Measurements from ENCODE around the gene DNAJB12. TPM values are rescaled to one million over a fixed set of nuclear protein-coding genes. Genes with fewer than 3 reads are reported as not detected.

The DNAJB12 gene
- total RNA-seq, 1 experiment from 2014 or later, result 25.8 TPM

GRCh38 chr10:72330069-72330426 lies 24.7 kb downstream of the DNAJB12 start:
- peak; percentile 29 for TF ChIP-seq POLR2A (IDR thresholded peaks at IDR 0.05; ENCODE audit: borderline replicate concordance, extremely low read depth, insufficient read depth, insufficient read length)
- TF ChIP-seq ZNF274 (IDR thresholded peaks at IDR 0.05; ENCODE audit: low read depth, low read length), result no peak
- no TSS peak for BruUV-seq (replicated peaks)
- Histone ChIP-seq H3K9me3 (ENCODE audit: control insufficient read depth in 1 of 2, insufficient read depth in 1 of 2, low read depth in 1 of 2, low read length in 2 of 2) (no peaks in the 10 kb centered on the region), H3K27ac (ENCODE audit: low read depth, low read length) (peak overlapping the region; percentile 92), H3K79me2 (ENCODE audit: insufficient read depth, low read length) (no peaks in the 10 kb centered on the region), H2AFZ (ENCODE audit: low read depth, low read length, poor library complexity, severe bottlenecking) (no peak overlapping the region), H3K9ac (ENCODE audit: low read length) (no peak overlapping the region), H4K20me1 (ENCODE audit: insufficient read depth) (no peaks in the 10 kb centered on the region), H3K4me2 (ENCODE audit: low read length) (peak overlapping the region; percentile 81; the same call in 1 of the 2 replicates), H3K4me3 (replicated peaks in 1 of 2; ENCODE audit: low read depth in 1 of 2, low read length in 2 of 2) (no peak overlapping the region), H3K27me3 (ENCODE audit: insufficient read depth, low read length) (no peaks in the 10 kb centered on the region), H3K4me1 (ENCODE audit: control insufficient read depth in 1 of 2, insufficient read depth in 2 of 2, low read length in 2 of 2) (peaks cover 54 to 72% of the 10 kb centered on the region in 2 experiments), H3K36me3 (ENCODE audit: control insufficient read depth in 1 of 2, insufficient read depth in 2 of 2, low read length in 2 of 2) (no peaks in the 10 kb centered on the region; a peak in 1 of 4 replicates), H3K9me2 (ENCODE audit: insufficient read depth) (no peaks in the 10 kb centered on the region)
- CTCF ChIA-PET, result interaction anchor here (0.9 to 2.7 kb wide), 3 partner anchors 10 to 282 kb away, joined by 5 to 12 read pairs (median 6); no protein-coding TSS in a partner anchor
- POLR2A ChIA-PET, result interaction anchor here (0.6 to 12.3 kb wide), 10 partner anchors 9 to 75 kb away, joined by 3 to 274 read pairs (median 3); partner anchors contain the start of gene DDIT4
- intact Hi-C loops (cut with micrococcal nuclease), result no loop called here
- DNase-seq (ENCODE audit: low read depth, low spot score), result no peak
- ATAC-seq, result no peak
- RAD21 ChIA-PET (ENCODE audit: low non-redundant PET in 1 of 2, low total read pairs in 2 of 2, uncharacterized antibody in 2 of 2, unreplicated experiment in 2 of 2), result interaction anchor here (0.6 to 0.9 kb wide), 2 partner anchors 13 to 873 kb away, joined by 3 read pairs; no protein-coding TSS in a partner anchor

- Histone ChIP-seq H3K4me3 (replicated peaks in 1 of 2; ENCODE audit: low read depth in 1 of 2, low read length in 2 of 2) (no peak overlapping the region), H3K79me2 (ENCODE audit: insufficient read depth, low read length) (no peaks in the 10 kb centered on the region), H3K9me2 (ENCODE audit: insufficient read depth) (no peaks in the 10 kb centered on the region), H3K4me2 (ENCODE audit: low read length) (peak overlapping the region; percentile 81; the same call in 1 of the 2 replicates), H4K20me1 (ENCODE audit: insufficient read depth) (no peaks in the 10 kb centered on the region), H3K27me3 (ENCODE audit: insufficient read depth, low read length) (no peaks in the 10 kb centered on the region), H3K9ac (ENCODE audit: low read length) (no peak overlapping the region), H2AFZ (ENCODE audit: low read depth, low read length, poor library complexity, severe bottlenecking) (no peak overlapping the region), H3K4me1 (ENCODE audit: control insufficient read depth in 1 of 2, insufficient read depth in 2 of 2, low read length in 2 of 2) (peaks cover 59 to 78% of the 10 kb centered on the region in 2 experiments), H3K36me3 (ENCODE audit: control insufficient read depth in 1 of 2, insufficient read depth in 2 of 2, low read length in 2 of 2) (no peaks in the 10 kb centered on the region; a peak in 1 of 4 replicates), H3K27ac (ENCODE audit: low read depth, low read length) (peak overlapping the region; percentile 92), H3K9me3 (ENCODE audit: control insufficient read depth in 1 of 2, insufficient read depth in 1 of 2, low read depth in 1 of 2, low read length in 2 of 2) (no peaks in the 10 kb centered on the region)
- no peak for DNase-seq (ENCODE audit: low read depth, low spot score)
- CTCF ChIA-PET, result interaction anchor here (0.9 to 2.7 kb wide), 3 partner anchors 10 to 281 kb away, joined by 3 to 6 read pairs (median 5); partner anchors contain the start of gene DDIT4
- no peak for ATAC-seq
- TF ChIP-seq POLR2AphosphoS5 (IDR thresholded peaks at IDR 0.05; ENCODE audit: low read depth, low read length) (peak; percentile 33), MAX (IDR thresholded peaks at IDR 0.05) (no peak), POLR2A (IDR thresholded peaks at IDR 0.05; ENCODE audit: borderline replicate concordance, extremely low read depth, insufficient read depth, insufficient read length) (peak; percentile 7), ELF1 (IDR thresholded peaks at IDR 0.05; ENCODE audit: borderline replicate concordance, low read depth) (no peak)
- RAD21 ChIA-PET (ENCODE audit: low non-redundant PET in 1 of 2, low total read pairs in 2 of 2, uncharacterized antibody in 2 of 2, unreplicated experiment in 2 of 2), result interaction anchor here (0.5 to 0.6 kb wide), 2 partner anchors 34 to 873 kb away, joined by 3 to 8 read pairs; no protein-coding TSS in a partner anchor
- intact Hi-C loops (cut with micrococcal nuclease), result loop anchor here (2.0 to 10.0 kb wide), 4 partner anchors 53 to 465 kb away; no protein-coding TSS in a partner anchor
- BruUV-seq (replicated peaks), result no TSS peak
- POLR2A ChIA-PET, result interaction anchor here (0.6 to 12.3 kb wide), 12 partner anchors 9 to 82 kb away, joined by 3 to 274 read pairs (median 3); partner anchors contain the start of gene DDIT4
Observed at GRCh38 chr10:72329290-72330068, 25.2 kb downstream of the DNAJB12 start.

Data from HCT116 (cell line).